K562 (cell line): ENCODE data around the gene SEC23A. TPM values are rescaled to one million over a fixed set of nuclear protein-coding genes. Genes with fewer than 3 reads are reported as not detected.

ENCODE experiments used
- ATAC-seq: fragments of 200-7000 bp; cut with Tn5 transposase; 3 replicates; pipeline ENCODE4 v1.9.1; 2020; ENCODE audit warnings: moderate library complexity
- BruUV-seq: library from RNA; stranded (reverse); fragments of 400-500 nt; replicated peaks from 2 replicates; lab custom pipeline; 2021; lab: Mats Ljungman, UMichigan
- CTCF ChIA-PET: fragments of 300-600 bp; formaldehyde crosslinking; extraction: SDS; loops from one replicate; lab custom pipeline; 2021; ENCODE audit warnings: low intra/inter-chr PET ratio; lab: Yijun Ruan, JAX
- POLR2A ChIA-PET: fragments of 300-600, 350-650 bp; sonication (Branson Sonifier 250); formaldehyde crosslinking; extraction: SDS; loops from one replicate; lab custom pipeline; 2021; ENCODE audit warnings: antibody characterized with exemption, inconsistent platforms; lab: Yijun Ruan, JAX
- DNase-seq, 4 experiments: peaks; one replicate each; pipeline versions ENCODE4 v3.0.0 to v3.0.0-alpha.2; 2011 to 2018; ENCODE audit warnings: low spot score in 3 of 4, mixed read lengths in 3 of 4; ENCODE audit errors: extremely low read depth in 1 of 4
- FAIRE-seq: peaks from 2 replicates; lab custom pipeline; 2011; peaks lifted over from hg19 to GRCh38; lab: Jason Lieb, UNC
- H2AFZ ChIP-seq: 2 replicates; pipeline ENCODE4 v1.6.0; 2011; ENCODE audit warnings: low read depth, low read length, control low read depth, inconsistent platforms
- H3K27ac ChIP-seq: fragments of 200-600 bp; 3 replicates; pipeline ENCODE4 v1.8.0; 2011; ENCODE audit warnings: low read depth, mild to moderate bottlenecking, control low read depth, inconsistent platforms, low read length, moderate library complexity, mixed read lengths; ENCODE audit errors: extremely low read depth
- H3K27me3 ChIP-seq, 2 experiments: fragments of 300-600 bp in 1 of 2; 2 replicates in 1 of 2; 3 replicates in 1 of 2; pipeline versions ENCODE4 v1.6.0 to v1.8.0; 2011; ENCODE audit warnings: inconsistent platforms in 2 of 2, low read length in 2 of 2, mild to moderate bottlenecking in 1 of 2, mixed read lengths in 1 of 2, moderate library complexity in 1 of 2; ENCODE audit not compliant: control insufficient read depth in 2 of 2, insufficient read depth in 2 of 2
- H3K36me3 ChIP-seq: fragments of 300-600 bp; 3 replicates; pipeline ENCODE4 v1.8.0; 2011; ENCODE audit warnings: mild to moderate bottlenecking, low read length, inconsistent platforms; ENCODE audit not compliant: control insufficient read depth, insufficient read depth
- H3K4me1 ChIP-seq, 2 experiments: fragments of 200-600 bp in 1 of 2; replicated peaks in 1 of 2; 2 replicates in 1 of 2; 3 replicates in 1 of 2; pipeline versions ENCODE4 v1.5.1 to v1.8.0; 2011; ENCODE audit warnings: inconsistent platforms in 2 of 2, low read length in 2 of 2, mild to moderate bottlenecking in 1 of 2, mixed read lengths in 1 of 2, moderate library complexity in 1 of 2; ENCODE audit not compliant: control insufficient read depth in 2 of 2, insufficient read depth in 2 of 2
- H3K4me2 ChIP-seq: 2 replicates; pipeline ENCODE4 v1.6.1; 2011; ENCODE audit warnings: low read length, control low read depth, inconsistent platforms, mixed read lengths; ENCODE audit not compliant: insufficient read depth
- H3K4me3 ChIP-seq: fragments of 200-600 bp; sonication (generic), shearing (Covaris generic); 2 replicates; pipeline ENCODE4 v1.5.1; 2016; ENCODE audit warnings: control low read depth, inconsistent platforms
- H3K79me2 ChIP-seq: fragments of 200-600 bp; 3 replicates; pipeline ENCODE4 v1.8.0; 2011; ENCODE audit warnings: low read length, inconsistent platforms; ENCODE audit not compliant: control insufficient read depth, insufficient read depth
- H3K9ac ChIP-seq, 2 experiments: 2 replicates each; pipeline versions ENCODE4 v1.6.0 to v1.6.1; 2011; ENCODE audit warnings: low read depth in 2 of 2, low read length in 2 of 2, control low read depth in 1 of 2, inconsistent platforms in 1 of 2, mild to moderate bottlenecking in 1 of 2, mixed read lengths in 1 of 2; ENCODE audit not compliant: insufficient read depth in 1 of 2
- H3K9me1 ChIP-seq: one replicate; pipeline ENCODE4 v1.6.0; 2011; ENCODE audit warnings: inconsistent platforms, mild to moderate bottlenecking, low read length, moderate library complexity; ENCODE audit not compliant: control insufficient read depth, insufficient read depth
- H3K9me3 ChIP-seq: replicated peaks from 2 replicates; pipeline ENCODE4 v1.5.1; 2011; ENCODE audit warnings: low read depth, low read length, inconsistent platforms; ENCODE audit not compliant: control insufficient read depth, insufficient read depth
- H4K20me1 ChIP-seq: replicated peaks from 2 replicates; pipeline ENCODE4 v1.6.1; 2011; ENCODE audit warnings: low read length, inconsistent platforms, mixed read lengths; ENCODE audit not compliant: control insufficient read depth, insufficient read depth
- ATF6 ChIP-seq: sonication (generic); formaldehyde crosslinking; IDR thresholded peaks from 2 replicates; pipeline ENCODE4 v1.4.0; 2020; ENCODE audit warnings: mild to moderate bottlenecking, missing genetic modification reagents
- EGR1 ChIP-seq: fragments of 450-650 bp; conservative IDR thresholded peaks from 2 replicates; pipeline ENCODE4 v1.6.1; 2017; ENCODE audit warnings: mild to moderate bottlenecking
- EP300 ChIP-seq: IDR thresholded peaks from 2 replicates; pipeline ENCODE4 v1.6.1; 2012; ENCODE audit warnings: low read length, improper control_type of control experiment
- EWSR1 ChIP-seq: fragments of 450-650 bp; IDR thresholded peaks from 2 replicates; pipeline ENCODE4 v1.6.1; 2018; ENCODE audit warnings: borderline replicate concordance, mild to moderate bottlenecking, low read depth, moderate library complexity; ENCODE audit not compliant: partially characterized antibody
- HNRNPUL1 ChIP-seq: fragments of 200-400 bp; formaldehyde crosslinking; IDR thresholded peaks from 2 replicates; pipeline ENCODE4 v1.6.1; 2017; ENCODE audit warnings: low read length
- HOXB6 ChIP-seq: fragments of 250-450 bp; sonication (Bioruptor Pico); IDR thresholded peaks from 2 replicates; pipeline ENCODE4 v1.5.1; 2022; ENCODE audit warnings: mild to moderate bottlenecking, borderline replicate concordance
- IRF2 ChIP-seq: sonication (generic); formaldehyde crosslinking; IDR thresholded peaks from 2 replicates; pipeline ENCODE4 v1.8.1; 2022; ENCODE audit warnings: mild to moderate bottlenecking, missing genetic modification reagents
- JUN ChIP-seq, 2 experiments: sonication (generic) in 1 of 2; formaldehyde crosslinking in 1 of 2; IDR thresholded peaks; 2 replicates each; pipeline versions ENCODE4 v1.6.1 to v1.8.0; 2012 to 2022; ENCODE audit warnings: borderline replicate concordance in 2 of 2, mild to moderate bottlenecking in 2 of 2, improper control_type of control experiment in 1 of 2, low read depth in 1 of 2, low read length in 1 of 2, missing genetic modification reagents in 1 of 2
- MYC ChIP-seq, 2 experiments: fragments of 250-450 bp in 1 of 2; sonication (Bioruptor Pico) in 1 of 2; IDR thresholded peaks; 2 replicates each; pipeline versions ENCODE4 v1.5.1 to v1.6.1; 2012 to 2021; ENCODE audit warnings: low read depth in 2 of 2, borderline replicate concordance in 1 of 2, improper control_type of control experiment in 1 of 2, low read length in 1 of 2, mild to moderate bottlenecking in 1 of 2, moderate library complexity in 1 of 2
- NBN ChIP-seq: fragments of 450-650 bp; IDR thresholded peaks from 2 replicates; pipeline ENCODE4 v1.6.1; 2016; ENCODE audit warnings: low read depth, mild to moderate bottlenecking
- NR1H2 ChIP-seq: sonication (generic); formaldehyde crosslinking; IDR thresholded peaks from 2 replicates; pipeline ENCODE4 v1.4.0; 2020; ENCODE audit warnings: mild to moderate bottlenecking, missing genetic modification reagents
- NR3C1 ChIP-seq: sonication (generic); formaldehyde crosslinking; IDR thresholded peaks from 2 replicates; pipeline ENCODE4 v1.8.1; 2022; ENCODE audit warnings: missing genetic modification reagents
- PRMT5 ChIP-seq: sonication (generic); formaldehyde crosslinking; IDR thresholded peaks from 2 replicates; pipeline ENCODE4 v1.5.0; 2020; ENCODE audit warnings: missing genetic modification reagents
- SAFB2 ChIP-seq: fragments of 200-400 bp; formaldehyde crosslinking; IDR thresholded peaks from 2 replicates; pipeline ENCODE4 v1.6.1; 2018; ENCODE audit warnings: borderline replicate concordance, low read length, low read depth, moderate library complexity; ENCODE audit not compliant: severe bottlenecking
- SIN3B ChIP-seq: fragments of 450-650 bp; IDR thresholded peaks from 2 replicates; pipeline ENCODE4 v1.6.1; 2017; ENCODE audit warnings: low read depth, mild to moderate bottlenecking, moderate library complexity
- SMARCB1 ChIP-seq: IDR thresholded peaks from 2 replicates; pipeline ENCODE4 v1.6.1; 2011; ENCODE audit warnings: improper control_type of control experiment, low read depth; ENCODE audit not compliant: insufficient read length
- SPI1 ChIP-seq: IDR thresholded peaks from 2 replicates; pipeline ENCODE4 v1.6.1; 2011; ENCODE audit warnings: low read depth, low read length, control low read depth, borderline replicate concordance
- TSC22D4 ChIP-seq: fragments of 450-650 bp; IDR thresholded peaks from 2 replicates; pipeline ENCODE4 v1.6.1; 2016; ENCODE audit warnings: missing genetic modification characterization, missing biosample characterization, control low read depth
- ZNF165 ChIP-seq: fragments of 250-450 bp; sonication (Bioruptor Pico); IDR thresholded peaks from 2 replicates; pipeline ENCODE4 v1.4.0; 2020; ENCODE audit warnings: borderline replicate concordance
- ZNF75A ChIP-seq: fragments of 450-650 bp; formaldehyde crosslinking; IDR thresholded peaks from 2 replicates; pipeline ENCODE4 v1.4.0; 2020; ENCODE audit warnings: mild to moderate bottlenecking
- ZSCAN32 ChIP-seq: fragments of 450-650 bp; formaldehyde crosslinking; IDR thresholded peaks from 2 replicates; pipeline ENCODE4 v1.4.0; 2020; ENCODE audit warnings: mild to moderate bottlenecking, moderate library complexity
- WGBS: fragments of 100-300 bp; shearing (Covaris generic); methylation state at CpG from one replicate; pipeline ENCODE4 v1.1.6; 2016; ENCODE audit warnings: low coverage, mixed read lengths; ENCODE audit not compliant: insufficient coverage; ENCODE audit errors: missing lambda C conversion rate; 5-methylcytosine and 5-hydroxymethylcytosine counted together
- in situ Hi-C: fragments of 300-500 bp; cut with MboI; formaldehyde crosslinking; loops from 4 replicates; pipeline ENCODE4 v1.15.0; 2018; ENCODE audit warnings: inconsistent platforms, mixed read lengths
- intact Hi-C: fragments of 100-400 bp; cut with micrococcal nuclease; formaldehyde crosslinking; loops from 2 replicates; pipeline ENCODE4 v1.14.2; 2022
- polyA plus RNA-seq, 8 experiments: library from polyadenylated mRNA; depleted of rRNA in 4 of 8; stranded (reverse) in 5 of 8; unstranded in 3 of 8; fragments of >200 nt; fragmentation: Nextera tagmentation in 2 of 8; fragmentation: Illumina TruSeq in 1 of 8; extraction: Ambion mirVana in 2 of 8; extraction: Trizol in 1 of 8; gene quantifications; 2 replicates each; pipeline versions ENCODE4 v1.2.1 to v1.2.3, GENCODE V29; 2011 to 2014; ENCODE audit warnings: inconsistent platforms in 1 of 8, missing spikeins in 1 of 8
- total RNA-seq, 7 experiments: library from RNA; depleted of rRNA in 6 of 7; stranded (reverse); fragments of >200 nt in 6 of 7; fragmentation: Illumina TruSeq in 2 of 7; extraction: Trizol in 2 of 7; gene quantifications; 2 replicates each; pipeline versions ENCODE4 v1.2.1 to v1.2.3, GENCODE V29; 2011 to 2021; ENCODE audit warnings: low replicate concordance in 1 of 7

SEC23A gene
- total and polyA plus RNA-seq, 9 of the 15 experiments (the other 6 are each of a cell fraction or from before 2014, with no cell fraction given): 5.5 to 47.0 (median 14.5) TPM

DNA sequence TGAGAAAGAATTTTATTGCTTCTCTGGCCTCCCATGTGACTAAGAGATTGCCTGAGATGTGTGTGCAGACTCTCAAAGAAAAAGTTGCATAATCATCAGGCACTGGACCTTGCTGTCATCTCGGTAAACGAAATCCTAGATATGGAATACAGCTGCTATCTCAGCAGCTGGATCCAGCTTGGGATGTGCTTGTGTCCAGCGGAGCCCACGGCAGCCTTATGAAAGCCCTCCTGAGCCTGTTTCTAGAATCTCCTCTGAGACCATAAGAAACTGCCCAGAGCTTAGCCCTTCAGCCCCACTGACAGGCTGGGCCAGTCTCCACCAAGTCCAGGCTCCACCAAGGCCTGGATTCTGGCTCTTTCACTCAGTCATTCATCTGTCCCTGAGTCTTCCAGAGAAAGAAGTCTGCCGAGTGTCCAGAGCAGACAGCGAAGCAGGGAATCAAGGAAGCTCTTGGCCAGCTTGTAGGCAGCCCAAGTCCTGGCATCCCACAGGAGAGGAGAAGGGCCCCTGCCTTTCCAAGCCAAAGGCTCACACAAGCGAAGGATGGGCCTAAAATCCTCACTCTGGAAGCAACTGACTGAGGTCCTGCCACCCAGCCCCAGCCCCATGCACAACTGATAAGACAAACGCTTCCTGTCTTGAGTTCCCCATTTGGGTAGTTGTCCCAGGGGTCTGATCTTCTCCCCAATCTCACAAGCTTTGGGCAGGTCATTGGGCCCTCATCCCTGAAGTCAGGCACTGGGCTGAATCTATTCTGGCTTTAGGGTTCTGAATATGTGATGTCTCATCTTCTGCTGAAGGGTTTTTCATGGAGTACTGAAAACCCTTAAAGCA is 97.8 kb downstream of the SEC23A start (continued):
- no peak for TF ChIP-seq SMARCB1
- no peak for TF ChIP-seq ZSCAN32
- no peak for TF ChIP-seq HNRNPUL1
- TF ChIP-seq SIN3B: no peak
- no peak for TF ChIP-seq ZNF75A (CRISPR knock-in tag)
- TF ChIP-seq NR3C1 (CRISPR knock-in tag): no peak
- TF ChIP-seq SPI1: peak; percentile 36; the same call in 1 of the 2 replicates
- TF ChIP-seq NBN: no peak
- TF ChIP-seq JUN (IDR thresholded peaks at IDR 0.05; ENCODE audit: borderline replicate concordance, low read depth, low read length): no peak
- no peak for TF ChIP-seq JUN (CRISPR knock-in tag; IDR thresholded peaks at IDR 0.05; ENCODE audit: borderline replicate concordance)
- TF ChIP-seq SAFB2: no peak

- DNase-seq (no peak), FAIRE-seq (no peak), ATAC-seq (no peak)
- Histone ChIP-seq H4K20me1 (no peaks in the 10 kb centered on the region), H3K27me3 (no peaks in the 10 kb centered on the region), H3K79me2 (no peaks in the 10 kb centered on the region), H3K4me1 (peaks cover under 1 to 2% of the 10 kb centered on the region in 2 experiments; a peak in 1 of 5 replicates), H2AFZ (no peak overlapping the region), H3K9ac (no peak overlapping the region), H3K4me3 (no peak overlapping the region), H3K27ac (no peak overlapping the region), H3K36me3 (no peaks in the 10 kb centered on the region), H3K9me3 (no peaks in the 10 kb centered on the region), H3K4me2 (no peak overlapping the region), H3K9me1 (no peaks in the 10 kb centered on the region)
- WGBS: 0% methylated on average over 1 of the region's 1 CpG
- in situ Hi-C loops: loop anchor here (25.0 kb wide), 1 partner anchor 288 kb away; no protein-coding TSS in a partner anchor
- intact Hi-C loops: no loop called here
- POLR2A ChIA-PET: no interaction called here
- no TSS peak for BruUV-seq
- CTCF ChIA-PET: no interaction called here
- TF ChIP-seq EGR1 (no peak), PRMT5 (CRISPR knock-in tag) (no peak), NR1H2 (CRISPR knock-in tag) (no peak), EWSR1 (no peak), TSC22D4 (tag) (no peak), ZNF165 (CRISPR knock-in tag) (no peak), IRF2 (CRISPR knock-in tag) (no peak), HOXB6 (CRISPR knock-in tag) (no peak), EP300 (no peak), ATF6 (CRISPR knock-in tag) (no peak), MYC (IDR thresholded peaks at IDR 0.05; ENCODE audit: low read depth, low read length) (no peak), MYC (CRISPR knock-in tag; IDR thresholded peaks at IDR 0.05; ENCODE audit: borderline replicate concordance, low read depth) (no peak)
These were observed 103.1 kb downstream of the SEC23A start for GRCh38 chr14:38999949-39000348.
